ENCODE measurements around the gene SLC35F4.

DNA sequence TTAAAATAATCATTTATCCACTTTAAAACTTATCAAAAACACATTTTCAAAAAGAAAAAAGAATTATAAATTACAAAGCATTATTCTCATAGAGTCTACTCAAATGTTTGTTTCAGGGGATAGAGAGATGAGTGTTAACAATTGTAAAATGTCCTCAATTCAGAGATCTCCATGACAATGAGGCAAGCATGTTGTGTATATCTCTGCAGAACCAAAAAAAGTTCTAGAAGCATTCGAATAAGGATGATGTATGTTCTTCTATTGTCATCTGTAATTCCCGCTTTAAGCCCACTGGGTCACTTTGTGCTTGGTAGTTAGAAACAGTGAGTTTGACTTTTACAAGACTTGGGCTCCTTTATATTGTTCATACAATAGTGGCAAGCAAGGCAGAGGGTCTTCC, 298.7 kb downstream of the SLC35F4 start:
- TF ChIP-seq, protein P1, sequence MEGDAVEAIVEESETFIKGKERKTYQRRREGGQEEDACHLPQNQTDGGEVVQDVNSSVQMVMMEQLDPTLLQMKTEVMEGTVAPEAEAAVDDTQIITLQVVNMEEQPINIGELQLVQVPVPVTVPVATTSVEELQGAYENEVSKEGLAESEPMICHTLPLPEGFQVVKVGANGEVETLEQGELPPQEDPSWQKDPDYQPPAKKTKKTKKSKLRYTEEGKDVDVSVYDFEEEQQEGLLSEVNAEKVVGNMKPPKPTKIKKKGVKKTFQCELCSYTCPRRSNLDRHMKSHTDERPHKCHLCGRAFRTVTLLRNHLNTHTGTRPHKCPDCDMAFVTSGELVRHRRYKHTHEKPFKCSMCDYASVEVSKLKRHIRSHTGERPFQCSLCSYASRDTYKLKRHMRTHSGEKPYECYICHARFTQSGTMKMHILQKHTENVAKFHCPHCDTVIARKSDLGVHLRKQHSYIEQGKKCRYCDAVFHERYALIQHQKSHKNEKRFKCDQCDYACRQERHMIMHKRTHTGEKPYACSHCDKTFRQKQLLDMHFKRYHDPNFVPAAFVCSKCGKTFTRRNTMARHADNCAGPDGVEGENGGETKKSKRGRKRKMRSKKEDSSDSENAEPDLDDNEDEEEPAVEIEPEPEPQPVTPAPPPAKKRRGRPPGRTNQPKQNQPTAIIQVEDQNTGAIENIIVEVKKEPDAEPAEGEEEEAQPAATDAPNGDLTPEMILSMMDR (IDR thresholded peaks at IDR 0.05; ENCODE audit: low read depth, low read length): no peak
- no peak for TF ChIP-seq POLR2A (IDR thresholded peaks at IDR 0.05; ENCODE audit: extremely low read depth, insufficient read length)
- TF ChIP-seq MYC (IDR thresholded peaks at IDR 0.05; ENCODE audit: low read depth, low read length): no peak

All from NB4 (cell line).